Measurements from ENCODE around the gene GAR1. TPM values are rescaled to one million over a fixed set of nuclear protein-coding genes. Genes with fewer than 3 reads are reported as not detected.

The GAR1 gene
- total RNA-seq, 4 donors from 2014 or later, result 5.9 to 15.4 (median 12.0) TPM

GRCh38 chr4:109798866-109799265, 16.7 kb upstream of the GAR1 start:
- Histone ChIP-seq H3K36me3 (no peaks in the 10 kb centered on the region), H3K4me1 (no peaks in the 10 kb centered on the region), H3K27ac (no peak overlapping the region), H3K27me3 (no peaks in the 10 kb centered on the region), H3K9me3 (peaks cover 3% of the 10 kb centered on the region), H3K4me3 (no peak overlapping the region)
- no peak for DNase-seq (ENCODE audit: low spot score in 2 of 2)
- no peak for TF ChIP-seq EP300 (IDR thresholded peaks at IDR 0.05)

- TF ChIP-seq CTCF (IDR thresholded peaks at IDR 0.05) (no peak), POLR2A (IDR thresholded peaks at IDR 0.05) (no peak), EP300 (IDR thresholded peaks at IDR 0.05) (no peak), POLR2AphosphoS5 (IDR thresholded peaks at IDR 0.05) (no peak)
- 58% methylated on average over 4 of the region's 4 CpGs for WGBS
- Histone ChIP-seq H3K36me3 (no peaks in the 10 kb centered on the region), H3K4me1 (no peaks in the 10 kb centered on the region), H3K27ac (no peak overlapping the region), H3K9me3 (peaks cover 3% of the 10 kb centered on the region), H3K4me3 (peak overlapping the region; percentile 8), H3K27me3 (no peaks in the 10 kb centered on the region)
- DNase-seq (ENCODE audit: low spot score in 2 of 2), result no peak
Observed at GRCh38 chr4:109801099-109801789, 14.3 kb upstream of the GAR1 start.

- Histone ChIP-seq H3K36me3 (no peaks in the 10 kb centered on the region), H3K27ac (no peak within 1 kb of the TSS), H3K27me3 (no peaks in the 10 kb centered on the region), H3K9me3 (no peaks in the 10 kb centered on the region), H3K4me3 (peak within 1 kb of the TSS; percentile 8), H3K4me1 (no peaks in the 10 kb centered on the region)
- WGBS, result 42% methylated on average over 2 of the region's 2 CpGs
- DNase-seq (ENCODE audit: low spot score in 2 of 2), result no peak
- TF ChIP-seq POLR2AphosphoS5 (IDR thresholded peaks at IDR 0.05) (no peak), EP300 (IDR thresholded peaks at IDR 0.05) (no peak), POLR2A (IDR thresholded peaks at IDR 0.05) (no peak), CTCF (IDR thresholded peaks at IDR 0.05) (no peak)
Observed at GRCh38 chr4:109801895-109802319, 13.7 kb upstream of the GAR1 start, which contains the start of gene CFI. TSS of gene CFI (minus strand) at chr4:109801999. CDS start at chr4:109801971, 28 bp downstream.

- Histone ChIP-seq H3K36me3 (no peaks in the 10 kb centered on the region), H3K4me1 (no peaks in the 10 kb centered on the region), H3K27ac (no peak overlapping the region), H3K4me3 (no peak overlapping the region), H3K9me3 (no peaks in the 10 kb centered on the region), H3K27me3 (no peaks in the 10 kb centered on the region)
- no peak for DNase-seq (ENCODE audit: low spot score in 2 of 2)
- 20% methylated on average over 4 of the region's 4 CpGs for WGBS
- TF ChIP-seq POLR2A (IDR thresholded peaks at IDR 0.05) (no peak), CTCF (IDR thresholded peaks at IDR 0.05) (peak in 1 of 2 donors; percentile 20), POLR2AphosphoS5 (IDR thresholded peaks at IDR 0.05) (no peak), EP300 (IDR thresholded peaks at IDR 0.05) (no peak)
Observed at GRCh38 chr4:109803924-109804571, 11.5 kb upstream of the GAR1 start.

GRCh38 chr4:109809655-109810054, 5.9 kb upstream of the GAR1 start:
- no peak overlapping the region for H3K27ac ChIP-seq
- no peaks in the 10 kb centered on the region for H3K27me3 ChIP-seq
- H3K4me3 ChIP-seq, result no peak overlapping the region
- peaks cover 4% of the 10 kb centered on the region for H3K4me1 ChIP-seq
- DNase-seq (ENCODE audit: low spot score in 2 of 2), result no peak
- H3K36me3 ChIP-seq, result no peaks in the 10 kb centered on the region
- TF ChIP-seq POLR2A (IDR thresholded peaks at IDR 0.05) (no peak), EP300 (IDR thresholded peaks at IDR 0.05) (no peak), POLR2AphosphoS5 (IDR thresholded peaks at IDR 0.05) (no peak), CTCF (IDR thresholded peaks at IDR 0.05) (no peak)
- H3K9me3 ChIP-seq, result no peaks in the 10 kb centered on the region
- 83% methylated on average over 2 of the region's 2 CpGs for WGBS

All from suprapubic skin (tissue), 4 donors.